HG02938 (cell line): Measurements from ENCODE around the gene TNFAIP1.
"Not testable (repeated sequence)": the region's sequence is repeated elsewhere in the genome, so short reads cannot be mapped to it uniquely, and the experiment has no call there.

Experiments
- ATAC-seq: cut with Tn5 transposase; IDR thresholded peaks from one replicate; pipeline ENCODE4 v1.9.1; 2021; ENCODE audit warnings: mild to moderate bottlenecking, moderate library complexity; ENCODE audit not compliant: unreplicated experiment

The TNFAIP1 gene, protein sequence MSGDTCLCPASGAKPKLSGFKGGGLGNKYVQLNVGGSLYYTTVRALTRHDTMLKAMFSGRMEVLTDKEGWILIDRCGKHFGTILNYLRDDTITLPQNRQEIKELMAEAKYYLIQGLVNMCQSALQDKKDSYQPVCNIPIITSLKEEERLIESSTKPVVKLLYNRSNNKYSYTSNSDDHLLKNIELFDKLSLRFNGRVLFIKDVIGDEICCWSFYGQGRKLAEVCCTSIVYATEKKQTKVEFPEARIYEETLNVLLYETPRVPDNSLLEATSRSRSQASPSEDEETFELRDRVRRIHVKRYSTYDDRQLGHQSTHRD

DNA sequence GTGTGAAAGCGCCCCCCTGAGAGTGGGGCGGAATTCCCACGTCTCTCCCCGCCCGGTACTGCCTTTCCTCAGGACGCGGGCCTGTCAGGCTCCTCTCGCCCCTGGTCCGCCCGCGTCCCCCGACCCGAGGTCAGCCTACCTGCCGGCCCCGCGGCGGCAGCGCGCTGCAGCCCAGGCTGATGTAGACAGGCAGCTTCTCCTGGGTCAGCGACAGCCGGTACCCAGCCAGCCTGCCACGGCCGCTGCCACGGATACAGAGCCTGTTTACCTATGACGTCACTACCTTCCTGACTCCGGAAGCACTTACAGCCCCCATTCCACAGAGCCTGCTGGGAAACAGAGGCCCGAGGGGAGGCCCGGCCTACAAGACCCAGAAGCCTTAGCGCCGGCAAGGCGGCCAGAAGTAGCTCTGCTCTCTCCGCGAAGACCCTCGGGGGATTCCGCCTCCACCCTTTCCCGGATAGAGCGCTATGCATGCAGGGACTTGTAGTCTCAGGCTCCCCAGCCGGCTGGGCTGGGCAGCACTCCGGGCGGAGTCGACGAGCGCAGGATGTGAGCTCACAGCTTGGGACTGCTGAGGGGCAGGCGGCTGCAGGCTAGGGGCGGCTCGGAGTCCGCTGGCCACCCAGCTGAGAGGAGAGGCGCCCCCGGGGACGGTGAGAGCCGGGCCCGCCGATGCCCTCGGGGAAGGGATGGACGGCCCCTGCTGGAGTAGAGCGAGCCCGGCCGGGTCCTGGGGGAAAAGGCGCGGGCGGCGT lies at the start of gene TNFAIP1, which contains the start of gene IFT20:
Gene TNFAIP1, plus strand, starts transcription at position 561 of the 758 bp plus-strand sequence. CDS start 3,761 bp downstream, outside the sequence.
Gene IFT20, minus strand, starts transcription at position 272 of the 758 bp plus-strand sequence. CDS start 3,487 bp downstream, outside the sequence.
- peak; percentile 97 for ATAC-seq

DNA sequence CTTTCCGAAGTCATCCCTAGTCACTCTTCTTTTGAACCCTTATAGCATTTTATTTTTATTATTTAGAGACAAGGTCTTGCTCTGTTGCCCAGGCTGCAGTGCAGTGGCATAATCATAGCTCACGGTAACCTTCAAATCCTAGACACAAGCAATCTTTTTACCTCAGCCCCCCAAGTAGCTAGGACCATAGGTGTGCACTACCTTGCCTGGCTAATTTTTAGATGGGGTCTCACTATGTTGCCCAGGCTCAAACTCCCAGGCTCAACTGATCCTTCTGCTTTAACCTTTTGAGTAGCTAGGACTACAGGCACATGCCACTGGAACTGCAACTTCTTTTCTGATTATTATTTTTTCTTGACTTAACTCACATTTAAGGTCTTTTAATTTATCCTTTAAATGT lies 49.6 kb upstream of the TNFAIP1 start:
- no peak for ATAC-seq

DNA sequence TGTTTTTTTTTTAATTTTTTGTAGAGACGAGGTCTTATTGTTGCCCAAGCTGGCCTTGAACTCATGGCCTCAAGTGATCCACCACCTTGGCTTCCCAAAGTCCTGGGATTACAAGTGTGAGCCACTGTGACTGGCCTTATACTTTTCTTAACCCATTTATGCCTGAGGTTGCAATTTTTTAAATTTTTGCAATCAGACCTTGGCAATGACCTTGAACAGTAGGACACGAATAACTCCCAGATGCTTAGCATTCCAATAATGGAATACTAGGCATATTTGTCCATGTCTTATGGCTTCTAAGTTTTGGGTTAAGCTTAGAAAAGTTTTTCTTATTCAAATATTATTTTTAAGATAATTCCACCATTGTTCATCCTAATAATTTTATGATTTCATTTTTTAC lies 44.9 kb upstream of the TNFAIP1 start:
- no peak for ATAC-seq

DNA sequence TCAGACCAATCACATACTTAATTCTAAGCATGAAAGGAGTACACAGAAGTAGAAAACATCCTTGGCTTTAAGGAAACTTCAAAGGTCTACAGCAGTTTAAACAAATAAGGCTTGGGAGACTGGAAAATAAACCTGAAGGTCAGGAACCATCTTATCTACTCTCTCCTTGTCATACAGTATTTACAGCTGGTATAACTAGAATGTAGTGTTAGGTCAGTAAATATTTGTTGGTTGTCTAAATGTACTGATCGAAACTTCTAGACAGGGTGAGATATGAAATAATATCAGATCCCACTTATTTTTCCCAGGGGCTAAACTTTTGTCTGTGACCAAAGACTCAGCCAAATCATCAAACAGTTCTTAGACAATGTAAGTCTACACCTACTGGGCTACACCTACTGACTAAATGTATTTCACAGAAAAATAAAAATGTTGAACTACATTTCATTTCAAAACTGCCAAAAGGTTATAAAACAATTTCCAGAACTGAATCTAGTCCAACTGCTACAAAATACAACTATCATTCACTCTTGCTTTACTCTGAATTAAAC lies 43.7 kb upstream of the TNFAIP1 start:
- no peak for ATAC-seq

DNA sequence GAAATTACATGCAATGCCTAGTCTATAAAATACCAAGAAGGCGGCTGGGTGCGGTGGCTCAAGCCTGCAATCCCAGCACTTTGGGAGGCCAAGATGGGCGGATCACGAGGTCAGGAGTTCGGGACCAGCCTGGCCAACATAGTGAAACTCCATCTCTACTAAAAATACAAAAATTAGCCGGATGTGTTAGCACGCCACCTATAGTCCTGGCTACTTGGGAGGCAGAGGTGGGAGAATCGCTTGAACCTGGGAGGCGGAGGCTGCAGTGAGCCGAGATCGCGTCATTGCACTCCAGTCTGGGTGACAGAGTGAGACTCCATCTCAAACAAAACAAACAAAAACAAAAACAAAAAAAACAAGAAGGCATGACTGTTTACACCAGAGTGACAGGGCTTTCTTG lies 42.7 kb upstream of the TNFAIP1 start:
- ATAC-seq: not testable (repeated sequence)

DNA sequence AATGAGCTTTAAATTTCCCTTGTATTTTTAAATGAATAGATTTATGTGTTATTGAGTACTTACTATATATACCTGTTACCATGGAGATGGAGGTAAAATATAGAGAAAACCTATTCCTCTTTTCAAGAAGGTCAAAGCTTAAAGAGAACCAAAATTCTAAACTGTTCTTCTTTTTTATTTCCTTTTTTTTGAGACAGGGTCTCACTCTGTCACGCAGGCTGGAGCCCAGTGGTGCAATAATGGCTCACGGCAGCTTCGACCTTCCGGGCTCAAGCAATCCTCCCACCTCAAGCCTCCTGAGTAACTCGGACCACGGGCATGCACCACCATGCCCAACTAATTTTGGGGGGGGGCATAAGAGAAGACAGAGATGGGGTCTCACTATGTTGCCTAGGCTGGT lies 41.6 kb upstream of the TNFAIP1 start:
- ATAC-seq: no peak

DNA sequence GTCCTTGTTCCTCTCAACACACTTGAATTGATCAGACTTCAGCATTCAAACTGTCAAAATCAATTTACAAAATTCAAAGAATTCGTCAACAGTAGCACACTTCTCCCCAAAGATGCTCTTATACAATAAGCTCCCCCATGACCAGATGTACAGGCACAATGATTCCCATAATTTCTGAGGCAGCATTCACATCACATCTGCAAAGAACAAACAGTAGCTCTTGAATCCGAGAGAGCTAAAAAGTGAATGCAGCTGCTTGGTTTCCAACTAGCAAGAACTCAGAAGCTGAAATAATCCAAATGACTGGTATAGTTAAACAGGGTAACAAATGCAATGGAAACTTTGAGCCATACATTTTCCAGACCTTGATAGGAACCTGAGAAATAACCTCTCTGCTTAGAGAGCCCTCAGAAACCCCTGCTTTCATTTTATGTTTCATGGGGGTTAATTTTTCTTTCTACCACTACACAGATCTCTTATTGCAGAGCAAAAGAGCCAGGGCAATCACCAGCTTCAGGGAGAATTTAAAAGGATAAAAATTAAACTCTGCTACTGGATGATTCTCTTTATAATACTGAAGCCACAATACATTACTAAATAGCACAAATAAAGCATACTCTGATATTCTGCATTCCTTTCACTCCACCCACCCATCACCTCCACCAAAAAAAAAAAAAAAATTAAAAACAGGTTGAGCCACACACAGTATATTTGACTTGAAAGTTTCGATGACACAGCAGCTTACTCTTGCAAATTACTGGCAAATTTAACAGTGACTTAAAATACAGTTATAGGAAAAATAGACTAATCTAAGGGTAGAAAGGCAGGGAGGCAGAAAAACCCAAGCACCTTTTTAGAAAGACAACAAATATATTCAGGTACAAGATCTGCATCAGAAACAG lies 39.6 kb upstream of the TNFAIP1 start:
- ATAC-seq: no peak

DNA sequence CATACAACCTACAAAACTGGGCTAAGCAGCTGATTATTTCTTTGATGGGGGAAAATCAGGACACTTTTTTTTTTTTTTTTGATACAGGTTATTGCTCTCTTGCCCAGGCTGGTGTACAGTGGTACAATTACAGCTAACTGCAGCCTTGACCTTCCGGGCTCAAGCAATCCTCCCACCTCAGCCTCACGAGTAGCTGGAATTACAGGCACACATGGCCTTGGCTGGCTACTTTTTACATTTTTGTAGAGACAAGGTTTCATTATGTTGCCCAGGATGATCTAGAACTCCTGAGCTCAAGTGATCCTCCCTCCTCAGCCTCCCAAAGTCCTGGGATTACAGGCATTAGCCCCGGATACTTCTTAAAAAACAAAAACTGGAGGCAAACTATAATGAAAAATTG lies 37.1 kb upstream of the TNFAIP1 start:
- no peak for ATAC-seq

DNA sequence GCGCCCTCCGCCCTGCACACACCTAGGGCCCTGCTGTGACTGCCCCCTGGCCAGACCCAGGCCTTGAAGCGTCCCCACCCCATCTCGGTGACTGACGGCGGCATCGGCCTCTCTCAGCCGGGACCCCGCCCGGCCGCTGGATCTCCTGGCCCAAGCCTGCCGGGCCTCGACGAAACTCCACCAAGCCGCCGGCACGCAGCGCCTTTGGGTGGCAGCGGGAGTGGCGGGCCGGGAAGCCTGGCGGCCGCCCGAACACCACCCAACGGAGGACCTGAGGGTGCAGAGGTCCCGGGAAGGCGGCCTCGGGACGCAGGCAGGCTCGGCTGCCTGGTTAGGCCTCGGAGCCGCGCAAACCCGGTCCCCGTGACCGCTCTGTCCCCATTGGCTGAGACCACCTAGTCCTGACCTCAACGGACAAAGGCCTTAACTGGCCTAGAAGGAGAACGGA lies 28.6 kb upstream of the TNFAIP1 start:
- ATAC-seq: no peak

DNA sequence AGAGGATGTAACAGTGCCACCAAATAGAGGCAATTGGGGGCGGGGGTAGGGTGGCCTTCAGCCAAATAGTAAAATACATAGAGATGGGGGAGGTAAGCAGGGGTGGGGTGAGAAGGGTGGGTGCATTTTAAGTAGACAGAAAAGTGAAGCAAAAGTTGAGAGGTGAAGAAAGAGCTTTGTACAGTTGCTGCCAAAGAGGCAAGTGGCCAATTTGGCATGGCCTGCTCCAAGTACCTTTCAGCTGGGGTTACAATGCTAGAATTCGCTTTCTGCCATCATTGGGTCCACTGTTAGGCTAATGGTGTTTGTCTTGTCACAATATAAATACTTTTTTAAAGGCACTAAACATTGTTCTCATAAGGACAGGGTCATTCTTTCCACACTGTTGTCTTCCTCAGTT lies 21.7 kb upstream of the TNFAIP1 start:
- no peak for ATAC-seq

DNA sequence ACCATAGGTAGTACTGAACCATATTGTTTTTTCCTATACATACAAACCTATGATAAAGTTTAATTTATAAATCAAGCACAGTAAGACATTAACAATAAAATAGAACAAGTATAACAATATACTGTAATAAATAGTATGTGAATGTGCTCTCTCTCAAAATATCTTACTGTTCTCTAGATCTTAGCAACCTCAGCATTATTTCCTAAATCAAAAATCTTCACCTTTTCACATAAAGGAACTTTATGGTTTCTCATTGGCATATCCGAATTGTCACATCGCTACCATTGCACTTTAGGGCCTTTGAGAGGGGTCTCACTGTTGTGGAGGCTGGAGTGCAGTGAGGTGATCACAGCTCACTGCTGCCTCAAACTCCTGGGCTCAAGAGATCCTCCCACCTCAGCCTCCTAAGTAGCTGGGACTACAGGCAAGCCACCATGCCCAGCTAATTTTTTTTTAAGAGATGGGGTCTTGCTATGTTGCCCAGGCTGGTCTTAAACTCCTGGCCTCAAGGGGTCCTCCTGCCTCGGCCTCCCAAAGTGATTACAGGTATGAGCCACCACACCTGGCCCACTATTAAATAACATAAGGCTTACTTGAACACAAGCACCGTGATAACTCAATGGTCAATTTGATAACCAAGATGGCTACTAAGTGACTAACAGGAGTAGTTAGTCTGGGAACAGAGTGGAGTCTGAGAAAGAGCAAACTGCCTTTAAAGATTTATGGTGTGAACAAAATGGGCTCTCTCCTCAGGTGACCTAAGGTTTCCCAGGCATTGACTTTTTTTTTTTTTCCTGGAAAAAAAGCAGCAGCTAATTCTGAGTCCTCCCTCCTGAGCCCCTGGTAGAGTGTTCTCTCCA lies 19.5 kb upstream of the TNFAIP1 start:
- ATAC-seq: no peak

DNA sequence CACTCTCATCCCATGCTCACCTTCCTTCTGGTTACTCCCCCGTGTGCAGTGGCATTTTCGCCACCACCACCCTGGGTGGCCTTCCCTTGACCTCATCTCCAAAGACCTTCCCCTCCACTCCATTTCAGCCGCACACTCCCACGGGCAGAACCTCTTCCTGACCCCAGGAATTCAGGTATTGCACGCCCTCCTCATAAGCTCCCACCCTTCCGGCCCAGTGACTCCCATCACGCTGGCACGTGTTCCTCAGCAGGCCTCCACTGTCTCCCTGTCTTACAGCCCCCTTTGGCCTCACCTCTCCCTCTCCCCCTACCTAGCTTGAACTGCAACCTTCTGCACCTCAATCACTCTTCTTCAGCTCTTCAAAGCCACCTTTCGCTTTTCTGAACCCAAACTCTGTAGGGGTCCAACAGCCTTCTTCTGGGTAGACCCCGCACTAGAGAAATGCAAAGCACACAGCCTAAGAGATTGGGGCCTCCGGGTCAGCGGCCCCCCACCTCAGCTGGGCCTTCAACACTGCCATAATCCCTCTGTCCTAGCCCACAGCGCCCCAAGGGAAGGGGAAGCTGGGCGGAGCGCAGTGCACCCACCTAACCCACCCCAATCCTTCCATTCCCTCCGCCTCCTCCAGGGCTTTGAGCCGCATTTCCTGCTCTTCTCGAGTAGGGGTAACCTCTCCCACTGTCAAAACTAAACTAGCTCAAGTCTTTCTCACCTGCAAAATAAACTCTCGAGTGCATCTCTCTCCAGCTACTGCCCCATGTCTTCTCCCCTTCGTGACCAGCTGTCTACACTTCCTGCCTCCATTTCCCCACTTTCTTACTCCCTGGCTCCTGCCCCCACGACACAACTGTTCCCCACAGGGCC lies 18.2 kb upstream of the TNFAIP1 start:
- ATAC-seq: no peak

DNA sequence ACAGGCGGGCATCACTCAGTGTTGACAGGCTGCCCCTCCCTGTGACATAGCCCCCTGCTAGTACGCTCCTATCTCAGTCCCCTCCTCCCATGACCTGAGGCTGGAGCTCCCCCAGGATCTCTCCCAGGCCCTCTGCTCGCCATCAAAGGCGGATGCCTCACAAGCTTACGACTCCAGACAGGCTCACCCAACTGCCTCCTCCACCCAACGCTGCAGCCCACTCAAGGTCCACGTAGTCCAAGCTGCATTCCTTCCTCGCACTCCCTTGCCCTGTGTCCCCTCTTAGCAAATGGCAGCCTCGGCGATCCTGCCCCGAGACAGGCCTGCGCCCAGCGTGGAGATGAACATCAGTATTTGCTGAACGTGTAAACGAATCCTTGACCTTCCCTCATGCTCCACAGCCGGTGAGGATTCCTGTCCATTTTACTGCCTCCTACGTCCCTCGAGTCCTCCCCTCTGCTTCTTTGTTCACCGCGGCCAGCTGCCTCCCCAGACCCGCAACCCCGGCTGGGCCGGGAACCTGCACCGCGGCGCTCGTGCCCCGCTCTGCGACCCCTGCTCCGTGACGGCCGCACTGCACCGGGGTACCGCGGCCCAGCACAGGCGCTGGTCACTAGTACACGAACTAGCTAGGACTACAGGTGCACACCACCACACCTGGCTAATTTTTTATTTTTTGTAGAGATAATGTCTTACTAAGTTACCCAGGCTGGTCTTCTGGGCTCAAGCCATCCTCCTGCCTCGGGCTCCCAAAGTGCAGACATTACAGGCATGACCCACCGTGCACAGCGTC lies 17.4 kb upstream of the TNFAIP1 start:
- ATAC-seq: no peak

DNA sequence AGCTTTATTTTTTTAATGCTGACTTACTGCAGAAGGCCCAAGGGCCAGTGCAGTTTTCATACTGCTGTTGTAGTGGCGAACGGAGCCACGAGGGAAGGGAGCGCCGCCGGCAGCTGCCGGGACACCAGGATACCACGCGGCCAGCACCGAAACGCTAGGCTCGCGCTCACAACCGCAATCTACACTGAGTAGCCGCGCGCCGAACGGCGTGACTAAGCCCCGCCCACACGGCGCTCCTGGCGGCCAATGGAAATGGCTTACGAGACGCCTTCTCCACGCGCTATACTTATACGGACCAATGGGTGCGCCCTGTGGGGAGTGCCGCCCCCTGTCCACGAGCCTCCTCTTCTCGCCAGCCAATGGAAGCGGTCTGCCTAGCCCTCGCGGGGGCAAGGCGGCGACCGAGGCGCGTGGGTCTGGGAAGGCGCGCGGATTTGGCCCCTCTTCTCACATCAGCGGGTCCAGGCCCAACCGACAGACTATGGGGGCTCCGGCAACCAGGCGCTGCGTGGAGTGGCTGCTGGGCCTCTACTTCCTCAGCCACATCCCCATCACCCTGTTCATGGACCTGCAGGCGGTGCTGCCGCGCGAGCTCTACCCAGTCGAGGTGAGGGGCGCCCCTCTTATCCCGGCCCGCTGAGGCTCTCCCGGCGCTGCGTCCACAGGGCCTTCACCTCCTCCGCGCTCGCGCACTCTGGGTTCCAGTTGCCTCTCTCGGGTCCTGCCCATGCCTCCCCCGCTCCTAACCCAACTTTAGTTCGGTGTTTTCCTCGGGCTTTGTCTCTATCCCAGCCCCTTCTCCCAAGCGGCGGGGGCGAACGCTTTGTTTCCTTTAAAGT lies 16.6 kb upstream of the TNFAIP1 start, which contains the start of gene TMEM97:
Gene TMEM97, plus strand, starts transcription at position 442 of the 839 bp plus-strand sequence. Its CDS starts 40 bp downstream, at position 482.
- ATAC-seq: peak; percentile 93

DNA sequence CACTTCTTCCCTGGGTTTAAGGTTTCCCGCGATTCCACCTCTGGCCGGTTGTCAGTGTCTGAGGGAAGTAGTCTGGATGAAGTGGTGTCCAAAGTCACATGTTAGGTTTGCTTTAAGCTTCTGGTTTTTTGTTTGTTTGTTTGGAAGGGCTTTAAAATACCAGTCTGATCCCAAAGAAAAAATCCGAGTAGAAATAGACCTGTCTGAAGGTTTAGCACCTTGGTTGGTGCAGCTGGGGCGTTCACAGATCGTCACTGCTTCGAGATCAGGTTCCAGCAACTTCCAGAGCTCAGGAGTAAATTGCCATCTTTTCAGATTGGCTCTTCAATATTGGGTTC lies 16.0 kb upstream of the TNFAIP1 start:
- no peak for ATAC-seq

DNA sequence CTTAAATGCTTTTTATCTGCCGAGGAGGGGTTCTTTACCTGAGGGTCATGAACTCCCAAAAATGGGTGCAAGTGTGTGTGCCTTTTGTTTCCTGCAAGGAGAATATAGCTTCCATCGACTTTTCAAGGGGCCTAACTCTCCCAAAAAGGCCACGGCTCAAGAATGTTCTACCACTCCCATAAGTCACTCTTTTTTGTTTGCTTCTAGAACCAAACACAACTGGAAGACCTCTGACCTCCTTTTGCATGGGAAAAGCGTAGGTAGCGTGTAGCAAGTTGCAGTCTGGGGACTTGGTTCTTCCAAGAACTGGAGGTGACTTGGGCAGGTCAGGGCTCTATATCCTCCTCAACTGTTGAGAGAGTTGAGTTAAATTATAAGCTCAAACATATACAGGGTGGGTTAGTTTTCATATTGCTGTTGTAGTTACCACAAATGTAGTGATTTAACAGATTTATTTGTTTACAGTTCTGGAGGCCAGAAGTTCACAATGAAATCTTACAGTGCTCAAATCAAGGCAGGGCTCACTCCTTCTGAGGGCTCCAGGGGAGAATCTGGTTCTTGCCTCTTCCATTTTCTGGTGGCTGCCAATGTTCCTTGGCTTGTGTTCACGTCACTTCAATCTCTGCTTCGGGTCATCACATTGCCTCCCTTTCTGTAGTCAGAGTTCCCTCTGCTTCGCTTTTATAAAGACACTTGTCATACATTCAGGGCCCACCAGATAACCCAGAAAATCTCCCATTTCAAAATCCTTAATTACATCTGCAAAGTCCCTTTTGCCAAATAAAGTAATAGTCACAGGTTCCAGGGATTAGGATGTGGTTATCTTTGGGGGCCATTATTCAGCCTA lies 15.1 kb upstream of the TNFAIP1 start:
- no peak for ATAC-seq
